ENCODE measurements around the gene RBM38.
"Not testable (repeated sequence)": the region's sequence is repeated elsewhere in the genome, so short reads cannot be mapped to it uniquely, and the experiment has no call there.

RBM38 gene
- 64.7 to 406 (median 105) reads per million in 9 experiments for total RNA-seq

DNA sequence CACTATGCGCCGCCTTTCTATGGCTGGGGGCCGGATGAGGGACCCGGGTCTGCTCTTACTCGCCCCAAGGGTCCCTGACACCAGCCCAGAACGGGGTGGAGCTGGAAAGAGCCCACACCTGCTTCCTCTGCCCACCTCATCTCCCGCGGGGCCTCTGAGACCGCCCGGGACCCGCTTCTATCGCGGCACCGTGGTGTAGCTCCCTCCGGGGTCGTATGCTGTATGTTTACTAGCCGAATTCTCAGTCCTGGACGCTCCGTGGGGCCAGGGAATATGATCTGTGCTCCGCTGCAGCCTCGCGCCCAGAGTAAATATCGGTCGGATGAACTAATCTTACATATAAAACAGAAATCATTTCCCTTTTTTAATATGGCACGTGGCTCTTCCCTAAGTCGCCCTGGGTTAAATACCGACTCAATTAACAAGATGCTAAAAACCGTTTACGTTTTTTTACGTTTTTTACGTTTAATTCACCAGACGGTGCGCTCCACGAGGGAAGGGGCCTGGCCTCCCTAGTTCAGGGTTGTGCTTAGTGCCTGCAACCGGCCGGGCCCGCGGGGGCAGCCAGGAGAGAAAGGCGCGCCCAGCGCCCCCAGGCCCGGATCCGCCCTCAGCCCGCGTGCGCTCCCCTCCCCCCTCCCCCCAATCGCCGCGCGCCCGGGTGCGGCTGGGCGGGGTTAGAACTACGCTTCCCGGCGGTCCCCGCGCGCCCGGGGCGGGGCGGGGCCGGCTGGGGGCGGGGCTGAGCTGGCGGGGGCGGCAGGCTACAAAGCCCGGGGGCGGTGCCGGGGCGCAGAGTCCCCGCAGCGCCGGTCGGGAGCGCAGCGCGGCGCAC lies at the start of gene RBM38:
Gene RBM38 (plus strand): TSS at position 793 of the 835 bp plus-strand sequence. CDS start 186 bp downstream, outside the sequence.
- DNase-seq (peak; percentile 54 to 63 (median 60)), ATAC-seq (replicated peaks) (peak; percentile 41)
- Mint-ChIP-seq H3K36me3 (ENCODE audit: insufficient read depth) (peaks cover 80% of the 10 kb centered on the region), H3K9me3 (no peaks in the 10 kb centered on the region), H3K27ac (peak within 1 kb of the TSS; percentile 95 to 96), H3K4me3 (peak within 1 kb of the TSS; percentile 92), H3K27me3 (no peaks in the 10 kb centered on the region), H3K4me1 (ENCODE audit: low read depth in 2 of 2) (peaks cover 36 to 44% of the 10 kb centered on the region in 2 donors)

- peaks cover 15 to 25% of the 10 kb centered on the region in 2 donors for H3K27me3 Mint-ChIP-seq
These were observed 49.5 kb upstream of the RBM38 start for GRCh38 chr20:57341663-57342062.

DNA sequence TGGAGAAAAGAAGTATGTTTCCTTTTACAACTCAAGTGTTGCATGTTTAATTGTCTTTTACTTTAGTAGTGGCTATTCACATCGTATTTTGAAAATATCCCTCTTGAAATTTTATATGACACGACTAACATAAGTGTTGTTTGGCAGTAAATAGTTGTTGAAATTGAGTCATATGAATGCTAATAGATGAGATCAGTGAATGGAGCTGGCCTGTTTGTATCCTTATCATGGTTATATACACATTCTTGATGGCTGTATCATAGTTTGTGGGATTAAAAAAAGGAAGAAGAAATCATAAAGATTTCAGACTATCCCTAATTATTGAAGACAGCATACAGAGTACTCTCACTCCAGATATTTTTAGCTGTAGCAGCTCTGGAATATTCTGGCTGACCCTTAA lies 48.4 kb upstream of the RBM38 start:
- Mint-ChIP-seq H3K4me3 (no peak overlapping the region), H3K4me1 (ENCODE audit: low read depth in 2 of 2) (no peaks in the 10 kb centered on the region), H3K27me3 (peaks cover 14 to 22% of the 10 kb centered on the region in 2 donors), H3K27ac (no peak overlapping the region), H3K36me3 (ENCODE audit: insufficient read depth) (no peaks in the 10 kb centered on the region), H3K9me3 (no peaks in the 10 kb centered on the region)
- no peak for ATAC-seq (replicated peaks)
- no peak for DNase-seq

More at GRCh38 chr20:57341663-57342062, 49.5 kb upstream of the RBM38 start:
- Mint-ChIP-seq H3K4me3 (no peak overlapping the region), H3K9me3 (no peaks in the 10 kb centered on the region), H3K27ac (no peak overlapping the region), H3K4me1 (ENCODE audit: low read depth in 2 of 2) (no peaks in the 10 kb centered on the region), H3K36me3 (ENCODE audit: insufficient read depth) (no peaks in the 10 kb centered on the region)
- DNase-seq (no peak), ATAC-seq (replicated peaks) (no peak)

DNA sequence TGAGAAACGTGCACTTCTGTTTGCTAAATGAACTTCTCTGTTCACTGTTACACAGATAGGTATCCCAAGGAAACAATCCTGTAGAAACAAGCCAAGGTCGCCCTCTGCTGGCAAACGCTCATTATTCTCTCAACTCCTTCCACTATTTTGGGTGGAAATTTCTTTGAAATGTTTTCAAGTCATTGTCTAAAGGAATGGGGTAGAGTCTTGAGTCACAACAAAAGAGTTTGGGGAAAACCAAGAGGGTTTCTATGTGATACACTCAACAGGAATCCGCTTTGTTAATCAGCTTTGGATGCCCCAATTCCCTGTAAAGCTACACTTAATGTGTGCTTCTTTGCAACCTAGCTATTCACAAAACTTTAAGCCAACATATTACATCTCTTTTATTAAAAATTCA lies 44.7 kb upstream of the RBM38 start:
- no peak overlapping the region for H3K4me3 Mint-ChIP-seq
- DNase-seq, result peak; percentile 60 to 67 (median 64)
- peak; percentile 23 for ATAC-seq (replicated peaks)
- H3K36me3 Mint-ChIP-seq (ENCODE audit: insufficient read depth), result peaks cover 12% of the 10 kb centered on the region
- no peak overlapping the region for H3K27ac Mint-ChIP-seq
- peaks cover 9 to 13% of the 10 kb centered on the region in 2 donors for H3K27me3 Mint-ChIP-seq
- H3K4me1 Mint-ChIP-seq (ENCODE audit: low read depth in 2 of 2), result peaks cover 0 to under 1% of the 10 kb centered on the region in 2 donors
- H3K9me3 Mint-ChIP-seq, result no peaks in the 10 kb centered on the region

DNA sequence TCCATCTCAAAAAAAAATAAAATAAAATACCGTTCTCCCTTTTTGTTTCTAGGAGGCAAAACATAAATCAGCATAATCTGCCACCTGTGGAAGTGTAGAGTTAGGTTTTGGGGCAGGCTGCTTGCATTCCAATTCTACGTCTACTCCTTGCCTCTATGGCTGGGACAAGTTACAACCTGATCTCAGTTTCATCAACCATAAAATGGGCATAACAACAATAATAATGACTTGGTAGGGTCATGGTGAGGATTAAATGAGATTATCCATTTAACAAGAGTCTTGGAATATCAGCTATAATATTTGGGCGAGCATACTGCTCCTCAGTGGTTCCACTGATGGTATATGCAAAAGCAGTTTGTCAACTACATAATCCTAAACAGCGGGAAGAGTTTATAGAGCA lies 43.8 kb upstream of the RBM38 start:
- Mint-ChIP-seq H3K9me3 (no peaks in the 10 kb centered on the region), H3K4me1 (ENCODE audit: low read depth in 2 of 2) (peaks cover 8 to 10% of the 10 kb centered on the region in 2 donors), H3K36me3 (ENCODE audit: insufficient read depth) (peaks cover 20% of the 10 kb centered on the region), H3K27me3 (peaks cover 6 to 9% of the 10 kb centered on the region in 2 donors), H3K4me3 (no peak overlapping the region), H3K27ac (no peak overlapping the region)
- no peak for ATAC-seq (replicated peaks)
- DNase-seq, result no peak

DNA sequence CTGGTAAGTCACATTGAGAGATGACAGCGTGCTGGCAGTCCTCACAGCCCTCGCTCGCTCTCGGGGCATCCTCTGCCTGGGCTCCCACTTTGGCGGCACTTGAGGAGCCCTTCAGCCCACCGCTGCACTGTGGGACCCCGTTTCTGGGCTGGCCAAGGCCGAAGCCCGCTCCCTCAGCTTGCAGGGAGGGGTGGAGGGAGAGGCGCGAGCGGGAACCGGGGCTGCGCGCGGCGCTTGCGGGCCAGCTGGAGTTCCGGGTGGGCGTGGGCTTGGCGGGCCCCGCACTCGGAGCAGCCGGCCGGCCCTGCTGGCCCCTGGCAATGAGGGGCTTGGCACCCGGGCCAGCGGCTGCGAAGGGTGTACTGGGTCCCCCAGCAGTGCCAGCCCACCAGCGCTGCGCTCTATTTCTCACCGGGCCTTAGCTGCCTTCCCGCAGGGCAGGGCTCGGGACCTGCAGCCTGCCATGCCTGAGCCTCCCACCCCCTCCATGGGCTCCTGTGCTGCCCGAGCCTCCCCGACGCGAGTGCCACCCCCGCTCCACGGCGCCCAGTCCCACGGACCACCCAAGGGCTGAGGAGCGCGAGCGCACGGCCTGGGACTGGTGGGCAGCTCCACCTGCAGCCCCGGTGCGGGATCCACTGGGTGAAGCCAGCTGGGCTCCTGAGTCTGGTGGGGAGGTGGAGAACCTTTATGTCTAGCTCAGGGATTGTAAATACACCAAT lies 42.8 kb upstream of the RBM38 start:
- H3K4me1 Mint-ChIP-seq (ENCODE audit: low read depth in 2 of 2), result peaks cover 15 to 16% of the 10 kb centered on the region in 2 donors
- H3K9me3 Mint-ChIP-seq; H3K27me3 Mint-ChIP-seq; H3K4me3 Mint-ChIP-seq; ATAC-seq (replicated peaks); H3K27ac Mint-ChIP-seq; DNase-seq: not testable (repeated sequence)
- H3K36me3 Mint-ChIP-seq (ENCODE audit: insufficient read depth), result peaks cover 26% of the 10 kb centered on the region

- not testable (repeated sequence) for H3K4me3 Mint-ChIP-seq; DNase-seq; H3K27ac Mint-ChIP-seq; ATAC-seq (replicated peaks); H3K9me3 Mint-ChIP-seq; H3K27me3 Mint-ChIP-seq
- Mint-ChIP-seq H3K36me3 (ENCODE audit: insufficient read depth) (peaks cover 27% of the 10 kb centered on the region), H3K4me1 (ENCODE audit: low read depth in 2 of 2) (peaks cover 16 to 21% of the 10 kb centered on the region in 2 donors)
These were observed 42.1 kb upstream of the RBM38 start for GRCh38 chr20:57348922-57349574.

- Mint-ChIP-seq H3K4me3 (peak overlapping the region; percentile 83 to 86), H3K9me3 (no peaks in the 10 kb centered on the region), H3K27ac (peak overlapping the region in 1 of 2 donors; percentile 90), H3K36me3 (ENCODE audit: insufficient read depth) (peaks cover 36% of the 10 kb centered on the region), H3K4me1 (ENCODE audit: low read depth in 2 of 2) (peaks cover 16 to 21% of the 10 kb centered on the region in 2 donors), H3K27me3 (no peaks in the 10 kb centered on the region)
- DNase-seq, result no peak
- no peak for ATAC-seq (replicated peaks)
These were observed 41.0 kb upstream of the RBM38 start for GRCh38 chr20:57350081-57350710.

DNA sequence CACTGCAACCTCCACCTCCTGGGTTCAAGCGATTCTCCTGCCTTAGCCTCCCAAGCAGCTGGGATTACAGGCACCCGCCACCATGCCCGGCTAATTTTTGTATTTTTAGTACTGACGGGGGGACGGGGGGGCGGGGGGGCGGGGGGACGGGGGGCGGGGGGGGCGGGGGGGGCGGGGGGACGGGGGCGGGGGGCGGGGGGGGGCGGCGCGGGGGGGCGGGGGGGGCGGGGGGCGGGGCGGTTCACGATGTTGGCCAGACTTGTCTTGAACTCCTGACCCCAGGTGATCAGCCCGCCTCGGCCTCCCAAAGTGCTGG lies 40.5 kb upstream of the RBM38 start:
- H3K27me3 Mint-ChIP-seq; DNase-seq; H3K9me3 Mint-ChIP-seq; ATAC-seq (replicated peaks): not testable (repeated sequence)
- peak overlapping the region; percentile 90 to 92 for H3K27ac Mint-ChIP-seq
- peak overlapping the region; percentile 83 to 86 for H3K4me3 Mint-ChIP-seq
- peaks cover 16 to 25% of the 10 kb centered on the region in 2 donors for H3K4me1 Mint-ChIP-seq (ENCODE audit: low read depth in 2 of 2)
- H3K36me3 Mint-ChIP-seq (ENCODE audit: insufficient read depth), result peaks cover 37% of the 10 kb centered on the region

GRCh38 chr20:57351042-57351783 lies 40.0 kb upstream of the RBM38 start, which contains the start of gene RAE1:
TSS of gene RAE1 (plus strand) at chr20:57351255. CDS start at chr20:57354039, 2,784 bp downstream.
- Mint-ChIP-seq H3K27me3 (no peaks in the 10 kb centered on the region), H3K27ac (peak within 1 kb of the TSS; percentile 90 to 92), H3K9me3 (no peaks in the 10 kb centered on the region), H3K36me3 (ENCODE audit: insufficient read depth) (peaks cover 42% of the 10 kb centered on the region), H3K4me3 (peak within 1 kb of the TSS; percentile 83 to 86), H3K4me1 (ENCODE audit: low read depth in 2 of 2) (peaks cover 16 to 27% of the 10 kb centered on the region in 2 donors)
- peak; percentile 87 for ATAC-seq (replicated peaks)
- peak; percentile 85 to 90 (median 86) for DNase-seq

DNA sequence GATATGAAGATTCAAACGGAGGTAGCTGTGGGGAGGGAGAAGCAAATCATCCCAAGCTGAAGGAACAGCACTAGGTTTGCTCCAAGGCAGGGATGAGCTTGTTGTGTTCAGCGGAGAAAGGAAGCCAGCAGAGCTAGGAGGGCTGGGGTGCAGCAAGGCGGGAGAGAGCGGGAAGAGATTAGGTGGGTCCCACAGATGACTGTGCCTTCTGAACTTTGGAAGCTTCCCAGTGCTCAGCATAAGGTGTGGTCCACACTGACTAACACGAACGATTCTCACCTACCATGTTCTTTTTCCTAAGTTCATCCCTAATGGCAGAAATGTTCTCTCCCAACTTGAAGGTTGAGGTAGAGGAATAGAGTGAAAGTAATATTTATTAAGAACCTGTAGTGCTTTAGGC lies 38.9 kb upstream of the RBM38 start:
- H3K27me3 Mint-ChIP-seq, result no peaks in the 10 kb centered on the region
- ATAC-seq (replicated peaks) (no peak), DNase-seq (no peak)
- peak overlapping the region; percentile 90 to 92 for H3K27ac Mint-ChIP-seq
- no peaks in the 10 kb centered on the region for H3K9me3 Mint-ChIP-seq
- peak overlapping the region; percentile 83 to 86 for H3K4me3 Mint-ChIP-seq
- peaks cover 50% of the 10 kb centered on the region for H3K36me3 Mint-ChIP-seq (ENCODE audit: insufficient read depth)
- H3K4me1 Mint-ChIP-seq (ENCODE audit: low read depth in 2 of 2), result peaks cover 16 to 27% of the 10 kb centered on the region in 2 donors

GRCh38 chr20:57353351-57353750 lies 37.8 kb upstream of the RBM38 start:
- peaks cover 16 to 27% of the 10 kb centered on the region in 2 donors for H3K4me1 Mint-ChIP-seq (ENCODE audit: low read depth in 2 of 2)
- peak overlapping the region in 1 of 2 donors; percentile 41 for H3K4me3 Mint-ChIP-seq
- no peaks in the 10 kb centered on the region for H3K27me3 Mint-ChIP-seq
- H3K36me3 Mint-ChIP-seq (ENCODE audit: insufficient read depth), result peaks cover 50% of the 10 kb centered on the region
- no peak for DNase-seq
- ATAC-seq (replicated peaks), result no peak
- H3K27ac Mint-ChIP-seq, result no peak overlapping the region
- H3K9me3 Mint-ChIP-seq, result no peaks in the 10 kb centered on the region
